T-helper 1 cell treated with Interleukin-12 subunit alpha and Interleukin-12 subunit beta and Interleukin-4 antibody, amounts not matched to agents 30 μg/mL and 1 μg/mL, for 36 hours (primary cell): ENCODE results near the gene MYOM3.

Source experiments
- H3K27ac Mint-ChIP-seq: one replicate; pipeline ENCODE4 v1.8.0; 2021; ENCODE audit warnings: mild to moderate bottlenecking, mixed read lengths
- H3K27me3 Mint-ChIP-seq: one replicate; pipeline ENCODE4 v1.8.0; 2021; ENCODE audit warnings: low read depth, mixed read lengths
- H3K36me3 Mint-ChIP-seq: one replicate; pipeline ENCODE4 v1.8.0; 2021; ENCODE audit warnings: low read depth, mixed read lengths
- H3K4me1 Mint-ChIP-seq: one replicate; pipeline ENCODE4 v1.8.0; 2021; ENCODE audit warnings: low read depth, mixed read lengths
- H3K4me3 Mint-ChIP-seq: one replicate; pipeline ENCODE4 v1.8.0; 2021; ENCODE audit warnings: mild to moderate bottlenecking, moderate library complexity, mixed read lengths
- H3K9me3 Mint-ChIP-seq: one replicate; pipeline ENCODE4 v1.8.0; 2021; ENCODE audit warnings: mixed read lengths

The MYOM3 gene

DNA sequence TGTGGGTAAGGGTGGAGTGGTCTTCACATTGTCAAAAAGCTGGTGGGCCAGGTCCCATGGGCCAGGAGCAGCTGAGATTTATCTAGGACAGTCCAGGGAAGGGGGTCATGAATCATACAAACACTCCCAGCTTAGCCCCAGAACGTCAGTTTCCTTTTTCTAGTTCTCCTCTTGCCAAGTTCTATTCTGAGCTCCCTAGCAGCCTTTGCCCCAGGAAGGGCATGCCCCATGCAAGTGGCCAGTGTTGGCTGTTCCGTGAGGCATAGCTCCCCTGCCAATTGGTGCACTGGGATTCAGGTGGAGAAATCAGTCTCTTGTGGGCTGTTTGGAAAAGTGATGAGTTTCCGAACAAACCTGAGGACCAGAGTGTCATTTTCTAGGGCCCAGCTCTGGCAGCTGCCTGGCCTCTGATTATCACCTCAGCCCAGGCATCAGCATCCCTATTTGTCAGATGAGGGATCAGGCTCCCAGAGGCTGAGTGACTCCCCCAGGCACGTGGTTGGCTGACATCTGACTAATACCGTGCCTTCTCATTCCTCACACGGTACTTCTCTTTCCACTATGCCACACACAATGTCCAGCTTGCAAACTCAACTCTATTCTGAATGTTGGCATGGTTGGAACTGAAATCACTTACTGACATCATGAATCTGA, 14.2 kb upstream of the MYOM3 start:
- no peaks in the 10 kb centered on the region for H3K4me1 Mint-ChIP-seq
- no peaks in the 10 kb centered on the region for H3K27me3 Mint-ChIP-seq
- no peaks in the 10 kb centered on the region for H3K36me3 Mint-ChIP-seq
- H3K27ac Mint-ChIP-seq: no peak overlapping the region
- H3K9me3 Mint-ChIP-seq: peaks cover 8% of the 10 kb centered on the region
- no peak overlapping the region for H3K4me3 Mint-ChIP-seq

DNA sequence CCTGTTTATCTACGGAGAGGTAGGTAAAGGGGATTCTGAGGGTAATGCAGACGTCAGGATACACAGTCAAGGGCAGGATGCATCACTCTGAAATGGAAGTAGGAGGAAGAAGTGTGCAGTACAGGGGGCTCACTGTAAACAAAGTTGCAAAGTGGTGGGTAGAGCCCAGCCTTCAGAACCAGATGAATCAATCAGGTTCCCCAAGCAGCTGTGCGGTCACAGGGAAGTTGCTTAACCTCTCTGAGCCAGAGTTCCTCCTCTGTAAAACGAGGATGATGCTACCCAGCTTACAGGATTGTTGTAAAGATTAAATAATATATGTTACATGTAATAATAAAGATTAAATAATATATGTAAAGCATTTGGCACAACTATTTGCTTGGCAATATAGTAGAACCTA, 13.5 kb upstream of the MYOM3 start:
- Mint-ChIP-seq H3K27ac (no peak overlapping the region), H3K4me1 (no peaks in the 10 kb centered on the region), H3K27me3 (no peaks in the 10 kb centered on the region), H3K9me3 (peaks cover 8% of the 10 kb centered on the region), H3K4me3 (no peak overlapping the region), H3K36me3 (no peaks in the 10 kb centered on the region)

- Mint-ChIP-seq H3K4me1 (no peaks in the 10 kb centered on the region), H3K4me3 (no peak overlapping the region), H3K9me3 (peaks cover 3% of the 10 kb centered on the region), H3K36me3 (no peaks in the 10 kb centered on the region), H3K27ac (no peak overlapping the region), H3K27me3 (no peaks in the 10 kb centered on the region)
These were observed 13.0 kb upstream of the MYOM3 start for GRCh38 chr1:24124980-24125379.

GRCh38 chr1:24123611-24124010, 11.7 kb upstream of the MYOM3 start:
- H3K27ac Mint-ChIP-seq: no peak overlapping the region
- no peak overlapping the region for H3K4me3 Mint-ChIP-seq
- H3K9me3 Mint-ChIP-seq: no peaks in the 10 kb centered on the region
- no peaks in the 10 kb centered on the region for H3K36me3 Mint-ChIP-seq
- H3K4me1 Mint-ChIP-seq: no peaks in the 10 kb centered on the region
- no peaks in the 10 kb centered on the region for H3K27me3 Mint-ChIP-seq

DNA sequence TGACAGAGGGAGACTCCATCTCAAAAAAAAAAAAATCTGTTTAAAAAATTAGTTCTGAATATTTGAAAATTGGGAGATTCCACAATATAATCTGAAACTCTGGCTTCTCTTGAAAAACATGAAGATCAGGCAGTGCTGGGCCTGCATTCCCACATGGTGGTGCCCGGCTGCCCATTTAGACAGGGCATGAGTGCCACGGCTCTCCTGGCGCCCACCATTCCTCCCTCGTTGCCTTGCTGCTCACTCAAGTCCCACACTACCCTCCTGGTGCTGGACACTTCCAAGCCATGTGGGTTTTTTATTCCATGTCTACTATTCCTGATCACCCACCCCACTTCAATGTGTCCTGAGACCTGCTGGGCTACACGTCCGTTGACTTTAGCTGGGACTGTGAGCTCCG, 10.8 kb upstream of the MYOM3 start:
- no peaks in the 10 kb centered on the region for H3K27me3 Mint-ChIP-seq
- H3K4me1 Mint-ChIP-seq: no peaks in the 10 kb centered on the region
- no peak overlapping the region for H3K4me3 Mint-ChIP-seq
- no peak overlapping the region for H3K27ac Mint-ChIP-seq
- H3K9me3 Mint-ChIP-seq: no peaks in the 10 kb centered on the region
- H3K36me3 Mint-ChIP-seq: no peaks in the 10 kb centered on the region

GRCh38 chr1:24121406-24121805, 9.5 kb upstream of the MYOM3 start:
- Mint-ChIP-seq H3K4me1 (no peaks in the 10 kb centered on the region), H3K9me3 (no peaks in the 10 kb centered on the region), H3K4me3 (no peak overlapping the region), H3K27ac (no peak overlapping the region), H3K27me3 (peaks cover 4% of the 10 kb centered on the region), H3K36me3 (no peaks in the 10 kb centered on the region)

GRCh38 chr1:24120965-24121364, 9.0 kb upstream of the MYOM3 start:
- H3K27me3 Mint-ChIP-seq: peaks cover 9% of the 10 kb centered on the region
- no peaks in the 10 kb centered on the region for H3K36me3 Mint-ChIP-seq
- no peaks in the 10 kb centered on the region for H3K9me3 Mint-ChIP-seq
- H3K27ac Mint-ChIP-seq: no peak overlapping the region
- no peak overlapping the region for H3K4me3 Mint-ChIP-seq
- no peaks in the 10 kb centered on the region for H3K4me1 Mint-ChIP-seq

GRCh38 chr1:24119859-24120756, 8.2 kb upstream of the MYOM3 start:
- Mint-ChIP-seq H3K4me3 (no peak overlapping the region), H3K4me1 (no peaks in the 10 kb centered on the region), H3K27ac (no peak overlapping the region), H3K27me3 (peaks cover 9% of the 10 kb centered on the region), H3K9me3 (no peaks in the 10 kb centered on the region), H3K36me3 (no peaks in the 10 kb centered on the region)

DNA sequence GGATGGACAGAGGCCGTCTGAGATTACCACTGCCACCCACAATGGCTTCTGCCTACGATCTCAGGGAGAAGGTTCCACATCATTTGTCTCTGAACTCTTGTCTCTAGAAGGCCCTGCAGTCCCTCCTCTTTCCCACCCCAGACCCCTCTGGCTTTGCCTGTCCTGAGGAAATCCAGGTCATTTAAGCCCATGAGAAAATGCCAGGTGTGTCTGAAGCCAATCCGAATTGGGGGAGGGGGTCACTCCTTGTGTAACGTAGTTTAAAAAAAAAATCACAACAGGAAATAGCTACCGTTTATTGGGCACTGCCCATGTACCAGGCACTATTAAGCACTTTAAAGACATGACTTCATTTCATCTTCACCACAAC, 7.5 kb upstream of the MYOM3 start:
- Mint-ChIP-seq H3K27me3 (peaks cover 9% of the 10 kb centered on the region), H3K4me3 (no peak overlapping the region), H3K36me3 (no peaks in the 10 kb centered on the region), H3K4me1 (no peaks in the 10 kb centered on the region), H3K27ac (no peak overlapping the region), H3K9me3 (no peaks in the 10 kb centered on the region)

DNA sequence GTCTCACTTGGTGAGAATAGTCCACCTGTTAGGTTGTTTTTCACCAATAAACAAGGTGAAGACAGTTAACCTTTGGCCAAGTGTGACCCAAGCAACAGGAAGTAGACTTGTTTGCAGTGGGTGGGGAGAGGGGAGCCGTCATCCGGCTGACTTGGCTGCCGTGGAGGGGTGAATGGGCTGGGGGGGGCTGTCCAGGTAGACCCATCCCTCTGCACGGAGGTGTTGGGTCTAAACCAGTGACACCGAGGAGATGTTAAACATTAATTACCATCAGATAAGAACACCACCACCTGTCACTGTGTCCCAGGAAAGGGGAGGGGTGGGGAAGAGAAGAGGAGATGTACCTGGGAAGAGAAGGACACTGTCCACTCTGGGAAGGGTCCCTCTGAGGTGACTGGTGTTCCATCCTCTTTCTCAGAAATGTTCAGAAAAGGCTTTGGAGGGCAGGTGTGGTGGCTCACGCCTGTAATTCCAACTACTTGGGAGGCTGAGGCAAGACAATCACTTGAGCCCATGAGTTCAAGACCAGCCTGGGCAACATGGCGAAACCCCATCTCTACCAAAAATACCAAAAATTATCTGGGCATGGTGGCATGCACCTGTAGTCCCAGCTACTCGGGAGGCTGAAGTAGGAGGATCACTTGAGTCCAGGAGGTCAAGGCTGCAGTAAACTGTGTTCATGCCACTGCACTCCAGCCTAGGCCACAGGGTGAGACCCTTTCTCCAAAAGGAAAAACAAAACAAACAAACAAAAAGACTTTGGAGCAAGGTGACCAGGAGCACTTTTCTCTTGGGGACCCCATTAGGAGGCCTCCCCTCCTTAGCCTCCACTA, 6.7 kb upstream of the MYOM3 start:
- Mint-ChIP-seq H3K27ac (no peak overlapping the region), H3K4me3 (no peak overlapping the region), H3K9me3 (no peaks in the 10 kb centered on the region), H3K27me3 (peaks cover 13% of the 10 kb centered on the region), H3K4me1 (no peaks in the 10 kb centered on the region), H3K36me3 (no peaks in the 10 kb centered on the region)

DNA sequence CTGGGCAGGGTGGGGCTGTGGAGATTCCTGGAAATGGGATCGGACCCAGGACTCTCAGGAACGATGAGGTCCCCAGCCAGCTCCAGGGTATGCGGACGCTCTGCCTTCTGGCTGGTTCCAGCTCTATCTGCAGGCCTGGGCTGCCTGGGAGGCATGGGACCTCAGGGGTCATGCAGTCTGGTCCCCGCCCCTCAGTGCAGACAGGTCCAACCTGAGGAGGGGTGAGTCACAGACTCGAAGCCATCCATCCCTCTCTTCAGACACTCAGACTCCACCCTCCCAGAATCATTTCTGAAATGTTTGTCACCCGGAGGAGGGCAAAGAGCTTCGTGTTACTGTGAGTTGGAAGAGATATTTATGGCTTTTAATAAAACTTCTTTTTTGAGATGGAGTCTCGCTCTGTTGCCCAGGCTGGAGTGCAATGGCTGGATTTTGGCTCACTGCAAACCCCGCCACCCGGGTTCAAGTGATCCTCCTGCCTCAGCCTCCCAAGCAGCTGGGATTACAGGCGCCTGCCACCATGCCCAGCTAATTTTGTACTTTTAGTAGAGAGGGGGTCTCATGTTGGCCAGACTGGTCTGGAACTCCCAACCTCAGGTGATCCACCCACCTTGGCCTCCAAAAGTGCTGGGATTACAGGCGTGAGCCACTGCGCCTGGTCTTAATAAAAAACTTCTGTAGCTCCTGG, 5.9 kb upstream of the MYOM3 start:
- no peaks in the 10 kb centered on the region for H3K9me3 Mint-ChIP-seq

DNA sequence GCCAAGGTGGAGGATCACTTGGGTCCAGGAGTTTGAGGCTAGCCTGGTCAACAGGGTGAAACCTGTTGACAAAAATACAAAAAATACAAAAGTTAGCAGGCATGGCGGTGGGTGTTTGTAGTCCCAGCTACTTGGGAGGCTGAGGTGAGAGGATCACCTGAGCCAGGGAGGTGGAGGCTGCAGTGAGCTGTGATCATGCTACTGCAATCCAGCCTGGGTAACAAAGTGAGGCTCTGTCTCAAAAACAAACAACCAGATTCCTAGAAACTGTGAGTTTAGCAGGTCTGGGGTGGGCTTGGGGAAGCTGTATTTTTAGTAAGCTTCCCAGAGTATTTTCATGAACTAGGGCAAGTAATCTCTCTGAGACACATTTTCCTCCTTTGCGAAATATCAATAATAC, 5.2 kb upstream of the MYOM3 start:
- peaks cover 24% of the 10 kb centered on the region for H3K27me3 Mint-ChIP-seq
- peaks cover 4% of the 10 kb centered on the region for H3K4me1 Mint-ChIP-seq
- no peaks in the 10 kb centered on the region for H3K36me3 Mint-ChIP-seq
- H3K27ac Mint-ChIP-seq: no peak overlapping the region
- H3K4me3 Mint-ChIP-seq: no peak overlapping the region
- H3K9me3 Mint-ChIP-seq: no peaks in the 10 kb centered on the region

More for the DNA sequence above, 5.9 kb upstream of the MYOM3 start:
- no peak overlapping the region for H3K27ac Mint-ChIP-seq
- no peaks in the 10 kb centered on the region for H3K36me3 Mint-ChIP-seq
- peaks cover 18% of the 10 kb centered on the region for H3K27me3 Mint-ChIP-seq
- no peaks in the 10 kb centered on the region for H3K4me1 Mint-ChIP-seq
- H3K4me3 Mint-ChIP-seq: no peak overlapping the region

DNA sequence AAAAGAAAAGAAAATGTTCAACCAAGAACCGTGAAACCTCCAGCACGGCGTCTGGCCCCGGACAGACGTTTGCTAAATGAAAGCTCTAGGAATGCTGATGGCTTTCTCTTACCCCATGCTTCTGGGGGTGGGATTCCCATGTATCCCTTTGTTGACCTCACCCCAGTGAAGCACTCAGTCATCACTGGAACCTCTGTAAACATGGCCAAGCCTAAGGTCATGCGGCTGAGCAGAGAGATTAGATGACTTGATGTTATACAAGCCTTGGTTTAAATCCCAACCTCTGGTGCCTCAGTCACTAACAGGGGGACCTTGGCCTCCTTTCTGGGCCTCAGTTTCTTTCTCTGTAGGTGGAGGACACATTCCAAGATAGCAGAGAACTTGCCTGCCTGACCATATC, 2.8 kb upstream of the MYOM3 start:
- Mint-ChIP-seq H3K4me3 (no peak overlapping the region), H3K9me3 (no peaks in the 10 kb centered on the region), H3K27ac (no peak overlapping the region), H3K4me1 (peaks cover 4% of the 10 kb centered on the region), H3K27me3 (peaks cover 30% of the 10 kb centered on the region), H3K36me3 (no peaks in the 10 kb centered on the region)

- Mint-ChIP-seq H3K36me3 (no peaks in the 10 kb centered on the region), H3K27me3 (peaks cover 30% of the 10 kb centered on the region), H3K9me3 (no peaks in the 10 kb centered on the region), H3K4me3 (no peak overlapping the region), H3K27ac (no peak overlapping the region), H3K4me1 (peaks cover 4% of the 10 kb centered on the region)
These were observed 1.7 kb upstream of the MYOM3 start for GRCh38 chr1:24113641-24114033.
